GM21576 (cell line): Measurements from ENCODE around the gene SLC13A3.

Source experiments
- ATAC-seq: cut with Tn5 transposase; IDR thresholded peaks from one replicate; pipeline ENCODE4 v1.9.1; 2021; ENCODE audit warnings: mild to moderate bottlenecking, moderate library complexity; ENCODE audit not compliant: unreplicated experiment

The SLC13A3 gene

GRCh38 chr20:46609043-46609442 lies 42.2 kb downstream of the SLC13A3 start:
- no peak for ATAC-seq

GRCh38 chr20:46607849-46608497 lies 43.3 kb downstream of the SLC13A3 start:
- ATAC-seq: no peak

GRCh38 chr20:46607191-46607848 lies 43.9 kb downstream of the SLC13A3 start:
- no peak for ATAC-seq

- ATAC-seq: no peak
These were observed 44.5 kb downstream of the SLC13A3 start for GRCh38 chr20:46606817-46607190.

GRCh38 chr20:46605978-46606816 lies 45.1 kb downstream of the SLC13A3 start:
- ATAC-seq: no peak

- no peak for ATAC-seq
These were observed 46.1 kb downstream of the SLC13A3 start for GRCh38 chr20:46605181-46605580.

- no peak for ATAC-seq
These were observed 46.6 kb downstream of the SLC13A3 start for GRCh38 chr20:46604551-46605133.

GRCh38 chr20:46602429-46602828 lies 48.8 kb downstream of the SLC13A3 start:
- ATAC-seq: no peak

GRCh38 chr20:46601603-46602122 lies 49.6 kb downstream of the SLC13A3 start:
- no peak for ATAC-seq

- no peak for ATAC-seq
These were observed 50.9 kb downstream of the SLC13A3 start for GRCh38 chr20:46600286-46600752.

GRCh38 chr20:46599227-46599987 lies 51.9 kb downstream of the SLC13A3 start:
- ATAC-seq: no peak

GRCh38 chr20:46595933-46596332 lies 55.3 kb downstream of the SLC13A3 start:
- ATAC-seq: no peak

- no peak for ATAC-seq
These were observed 56.5 kb downstream of the SLC13A3 start for GRCh38 chr20:46594725-46595124.

GRCh38 chr20:46592580-46593362 lies 58.5 kb downstream of the SLC13A3 start:
- no peak for ATAC-seq

- no peak for ATAC-seq
These were observed 60.8 kb downstream of the SLC13A3 start for GRCh38 chr20:46590443-46590842.

GRCh38 chr20:46588532-46589511 lies 62.4 kb downstream of the SLC13A3 start:
- ATAC-seq: no peak

GRCh38 chr20:46587986-46588385 lies 63.3 kb downstream of the SLC13A3 start:
- no peak for ATAC-seq

- ATAC-seq: no peak
These were observed 64.5 kb downstream of the SLC13A3 start for GRCh38 chr20:46586724-46587123.
